CMK (cell line): ENCODE data around the gene NUDT2.
"Not testable (repeated sequence)": the region's sequence is repeated elsewhere in the genome, so short reads cannot be mapped to it uniquely, and the experiment has no call there.

ENCODE experiments used
- DNase-seq: peaks from one replicate; pipeline ENCODE4 v3.0.0-alpha.2; 2010; ENCODE audit warnings: low read depth

NUDT2 gene

GRCh38 chr9:34335376-34335775, 6.0 kb downstream of the NUDT2 start:
- no peak for DNase-seq

- DNase-seq = no peak
Measured at GRCh38 chr9:34337403-34337802, 8.0 kb downstream of the NUDT2 start.

GRCh38 chr9:34338079-34338478, 8.7 kb downstream of the NUDT2 start:
- DNase-seq = not testable (repeated sequence)

- DNase-seq = no peak
Measured at GRCh38 chr9:34338665-34339385, 9.5 kb downstream of the NUDT2 start.

- no peak for DNase-seq
Measured at GRCh38 chr9:34341659-34342295, 12.4 kb downstream of the NUDT2 start.

GRCh38 chr9:34343090-34343489, 13.7 kb downstream of the NUDT2 start:
- no peak for DNase-seq

- no peak for DNase-seq
Measured at GRCh38 chr9:34343605-34344004, 14.2 kb downstream of the NUDT2 start.

- no peak for DNase-seq
Measured at GRCh38 chr9:34346873-34347799, 17.8 kb downstream of the NUDT2 start.

GRCh38 chr9:34347800-34348158, 18.4 kb downstream of the NUDT2 start:
- no peak for DNase-seq

GRCh38 chr9:34349324-34349723, 20.0 kb downstream of the NUDT2 start:
- DNase-seq = no peak

- not testable (repeated sequence) for DNase-seq
Measured at GRCh38 chr9:34352122-34352652, 22.8 kb downstream of the NUDT2 start.

GRCh38 chr9:34352957-34353356, 23.6 kb downstream of the NUDT2 start:
- DNase-seq = not testable (repeated sequence)

- DNase-seq = no peak
Measured at GRCh38 chr9:34362614-34363214, 33.3 kb downstream of the NUDT2 start.

- no peak for DNase-seq
Measured at GRCh38 chr9:34363619-34364351, 34.4 kb downstream of the NUDT2 start.

- DNase-seq = no peak
Measured at GRCh38 chr9:34365282-34365681, 35.9 kb downstream of the NUDT2 start.

GRCh38 chr9:34366365-34366764, 37.0 kb downstream of the NUDT2 start:
- DNase-seq = no peak

GRCh38 chr9:34367751-34368410, 38.5 kb downstream of the NUDT2 start:
- DNase-seq = not testable (repeated sequence)

- not testable (repeated sequence) for DNase-seq
Measured at GRCh38 chr9:34368796-34369195, 39.4 kb downstream of the NUDT2 start.

- DNase-seq = no peak
Measured at GRCh38 chr9:34369636-34370035, 40.3 kb downstream of the NUDT2 start.

- no peak for DNase-seq
Measured at GRCh38 chr9:34370335-34370969, 41.1 kb downstream of the NUDT2 start.
